Neural progenitor cell (in vitro differentiated cells): ENCODE measurements around the gene ITGAL. TPM values are rescaled to one million over a fixed set of nuclear protein-coding genes. Genes with fewer than 3 reads are reported as not detected.

ENCODE experiments used
- DNase-seq: peaks from one replicate; pipeline ENCODE4 v3.0.0-alpha.2; 2016; ENCODE audit warnings: low spot score
- H2AFZ ChIP-seq: fragments of 200-600 bp; sonication (generic); replicated peaks from 2 replicates; pipeline ENCODE4 v1.6.1; 2016; ENCODE audit warnings: antibody characterized with exemption
- H3F3A ChIP-seq: fragments of 200-600 bp; sonication (generic); 2 replicates; pipeline ENCODE4 v1.6.1; 2016; ENCODE audit warnings: antibody characterized with exemption, low read depth
- H3K27ac ChIP-seq: fragments of 200-600 bp; sonication (generic); 2 replicates; pipeline ENCODE4 v1.5.1; 2016; ENCODE audit warnings: mild to moderate bottlenecking
- H3K27me3 ChIP-seq: fragments of 200-600 bp; sonication (generic); 2 replicates; pipeline ENCODE4 v1.6.1; 2016; ENCODE audit warnings: mild to moderate bottlenecking, moderate library complexity
- H3K36me3 ChIP-seq: fragments of 200-600 bp; sonication (generic); 2 replicates; pipeline ENCODE4 v1.5.1; 2016
- H3K4me1 ChIP-seq: fragments of 200-600 bp; sonication (generic); 2 replicates; pipeline ENCODE4 v1.6.1; 2016; ENCODE audit warnings: mixed run types
- H3K4me2 ChIP-seq: fragments of 200-600 bp; sonication (generic); 2 replicates; pipeline ENCODE4 v1.6.1; 2016
- H3K4me3 ChIP-seq: fragments of 200-600 bp; sonication (generic); 2 replicates; pipeline ENCODE4 v1.5.1; 2016
- H3K79me2 ChIP-seq: fragments of 200-600 bp; sonication (generic); 2 replicates; pipeline ENCODE4 v1.6.1; 2016; ENCODE audit warnings: low read depth
- H3K9ac ChIP-seq: fragments of 200-600 bp; sonication (generic); 2 replicates; pipeline ENCODE4 v1.6.1; 2016
- H3K9me3 ChIP-seq: fragments of 200-600 bp; sonication (generic); 2 replicates; pipeline ENCODE4 v1.5.1; 2016; ENCODE audit warnings: low read depth
- H4K20me1 ChIP-seq: fragments of 200-600 bp; sonication (generic); 2 replicates; pipeline ENCODE4 v1.6.1; 2016; ENCODE audit warnings: low read depth
- H3K27ac Mint-ChIP-seq: 3 replicates; pipeline ENCODE4 v1.8.0; 2021; ENCODE audit warnings: mixed read lengths
- H3K27me3 Mint-ChIP-seq: 2 replicates; pipeline ENCODE4 v1.8.0; 2022; ENCODE audit warnings: low read depth, mild to moderate bottlenecking, inconsistent platforms, moderate library complexity, mixed read lengths; ENCODE audit not compliant: insufficient read depth
- H3K36me3 Mint-ChIP-seq: 3 replicates; pipeline ENCODE4 v1.8.0; 2021; ENCODE audit warnings: mixed read lengths
- H3K4me1 Mint-ChIP-seq: 3 replicates; pipeline ENCODE4 v1.8.0; 2021; ENCODE audit warnings: mixed read lengths
- H3K4me3 Mint-ChIP-seq: 3 replicates; pipeline ENCODE4 v1.8.0; 2021; ENCODE audit warnings: mild to moderate bottlenecking, moderate library complexity, mixed read lengths
- H3K9me3 Mint-ChIP-seq: 3 replicates; pipeline ENCODE4 v1.8.0; 2020; ENCODE audit warnings: mixed read lengths
- EZH2 ChIP-seq: fragments of 200-600 bp; sonication (generic); IDR thresholded peaks from 2 replicates; pipeline ENCODE4 v1.6.1; 2017; ENCODE audit warnings: antibody characterized with exemption, mild to moderate bottlenecking, moderate library complexity
- EZH2phosphoT487 ChIP-seq: fragments of 200-600 bp; sonication (generic); IDR thresholded peaks from 2 replicates; pipeline ENCODE4 v1.6.1; 2017; ENCODE audit warnings: antibody characterized with exemption
- total RNA-seq: library from RNA; depleted of rRNA; stranded (reverse); fragments of >200 nt; gene quantifications from 2 replicates; pipeline ENCODE4 v1.2.3, GENCODE V29; 2015; ENCODE audit warnings: low replicate concordance
- TF ChIP-seq, protein P1 (sequence below): fragments of 200-600 bp; sonication (generic); IDR thresholded peaks from 2 replicates; pipeline ENCODE4 v1.5.1; 2017; ENCODE audit warnings: antibody characterized with exemption, mild to moderate bottlenecking

ITGAL gene
- total RNA-seq, 1 donor from 2014 or later = not detected

GRCh38 chr16:30499284-30499683 is 26.7 kb downstream of the ITGAL start:
- Mint-ChIP-seq H3K27ac (peak overlapping the region; percentile 82), H3K4me1 (no peaks in the 10 kb centered on the region)
- TF ChIP-seq, protein P1, sequence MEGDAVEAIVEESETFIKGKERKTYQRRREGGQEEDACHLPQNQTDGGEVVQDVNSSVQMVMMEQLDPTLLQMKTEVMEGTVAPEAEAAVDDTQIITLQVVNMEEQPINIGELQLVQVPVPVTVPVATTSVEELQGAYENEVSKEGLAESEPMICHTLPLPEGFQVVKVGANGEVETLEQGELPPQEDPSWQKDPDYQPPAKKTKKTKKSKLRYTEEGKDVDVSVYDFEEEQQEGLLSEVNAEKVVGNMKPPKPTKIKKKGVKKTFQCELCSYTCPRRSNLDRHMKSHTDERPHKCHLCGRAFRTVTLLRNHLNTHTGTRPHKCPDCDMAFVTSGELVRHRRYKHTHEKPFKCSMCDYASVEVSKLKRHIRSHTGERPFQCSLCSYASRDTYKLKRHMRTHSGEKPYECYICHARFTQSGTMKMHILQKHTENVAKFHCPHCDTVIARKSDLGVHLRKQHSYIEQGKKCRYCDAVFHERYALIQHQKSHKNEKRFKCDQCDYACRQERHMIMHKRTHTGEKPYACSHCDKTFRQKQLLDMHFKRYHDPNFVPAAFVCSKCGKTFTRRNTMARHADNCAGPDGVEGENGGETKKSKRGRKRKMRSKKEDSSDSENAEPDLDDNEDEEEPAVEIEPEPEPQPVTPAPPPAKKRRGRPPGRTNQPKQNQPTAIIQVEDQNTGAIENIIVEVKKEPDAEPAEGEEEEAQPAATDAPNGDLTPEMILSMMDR = no peak
- TF ChIP-seq EZH2phosphoT487 (no peak), EZH2 (no peak)

GRCh38 chr16:30503403-30504296 is 31.1 kb downstream of the ITGAL start:
- TF ChIP-seq, protein P1 = no peak
- TF ChIP-seq EZH2 (no peak), EZH2phosphoT487 (no peak)
- Mint-ChIP-seq H3K4me3 (no peak overlapping the region), H3K9me3 (no peaks in the 10 kb centered on the region), H3K27me3 (peaks cover 9% of the 10 kb centered on the region), H3K36me3 (no peaks in the 10 kb centered on the region), H3K4me1 (peaks cover 3% of the 10 kb centered on the region), H3K27ac (no peak overlapping the region)
- no peaks in the 10 kb centered on the region for H3F3A ChIP-seq
- DNase-seq = no peak
- H3K27ac ChIP-seq = no peak overlapping the region
- H3K4me3 ChIP-seq = no peak overlapping the region
- no peaks in the 10 kb centered on the region for H3K79me2 ChIP-seq
- no peaks in the 10 kb centered on the region for H3K9me3 ChIP-seq
- no peak overlapping the region for H3K4me2 ChIP-seq
- H3K36me3 ChIP-seq = no peaks in the 10 kb centered on the region
- H4K20me1 ChIP-seq = no peaks in the 10 kb centered on the region
- H3K27me3 ChIP-seq = peaks cover 3% of the 10 kb centered on the region
- H3K9ac ChIP-seq = no peak overlapping the region
- no peak overlapping the region for H2AFZ ChIP-seq
- H3K4me1 ChIP-seq = no peaks in the 10 kb centered on the region

More at GRCh38 chr16:30499284-30499683, 26.7 kb downstream of the ITGAL start:
- Mint-ChIP-seq H3K9me3 (no peaks in the 10 kb centered on the region), H3K36me3 (no peaks in the 10 kb centered on the region), H3K27me3 (peaks cover 5% of the 10 kb centered on the region), H3K4me3 (no peak overlapping the region)
- Histone ChIP-seq H2AFZ (no peak overlapping the region), H4K20me1 (no peaks in the 10 kb centered on the region), H3K79me2 (no peaks in the 10 kb centered on the region), H3K9ac (no peak overlapping the region), H3K4me2 (no peak overlapping the region), H3K4me3 (no peak overlapping the region), H3K27ac (no peak overlapping the region), H3K36me3 (no peaks in the 10 kb centered on the region), H3K27me3 (peaks cover 3% of the 10 kb centered on the region), H3F3A (no peaks in the 10 kb centered on the region), H3K4me1 (no peaks in the 10 kb centered on the region), H3K9me3 (no peaks in the 10 kb centered on the region)
- DNase-seq = no peak

GRCh38 chr16:30509081-30509765 is 36.7 kb downstream of the ITGAL start:
- H3K9ac ChIP-seq = no peak overlapping the region
- TF ChIP-seq EZH2 (no peak), EZH2phosphoT487 (no peak)
- TF ChIP-seq, protein P1 = no peak
- no peak overlapping the region for H3K27ac ChIP-seq
- Mint-ChIP-seq H3K36me3 (no peaks in the 10 kb centered on the region), H3K4me1 (peaks cover 3% of the 10 kb centered on the region), H3K4me3 (no peak overlapping the region), H3K27me3 (peaks cover 11% of the 10 kb centered on the region), H3K27ac (no peak overlapping the region), H3K9me3 (no peaks in the 10 kb centered on the region)
- no peaks in the 10 kb centered on the region for H3K36me3 ChIP-seq
- H4K20me1 ChIP-seq = no peaks in the 10 kb centered on the region
- no peaks in the 10 kb centered on the region for H3K27me3 ChIP-seq
- no peaks in the 10 kb centered on the region for H3K9me3 ChIP-seq
- no peak overlapping the region for H3K4me3 ChIP-seq
- H3F3A ChIP-seq = no peaks in the 10 kb centered on the region
- no peaks in the 10 kb centered on the region for H3K79me2 ChIP-seq
- H2AFZ ChIP-seq = no peak overlapping the region
- no peak for DNase-seq
- no peak overlapping the region for H3K4me2 ChIP-seq
- no peaks in the 10 kb centered on the region for H3K4me1 ChIP-seq
